A549 (cell line): ENCODE results near the gene DST. TPM values are rescaled to one million over a fixed set of nuclear protein-coding genes. Genes with fewer than 3 reads are reported as not detected.

Experiments
- ATAC-seq, 2 experiments: fragments of 200-7000 bp in 1 of 2; fragments of >200 bp in 1 of 2; cut with Nextera tagmentation in 1 of 2; cut with Tn5 transposase in 1 of 2; 3 replicates each; pipeline versions ENCODE4 v1.8.0 to v1.9.1; 2018 to 2020; ENCODE audit warnings: mild to moderate bottlenecking in 1 of 2, moderate library complexity in 1 of 2
- CTCF ChIA-PET: fragments of 300-600 bp; sonication (Branson Sonifier 250); formaldehyde crosslinking; extraction: SDS; loops from one replicate; lab custom pipeline; 2021; ENCODE audit warnings: antibody characterized with exemption, inconsistent platforms; lab: Yijun Ruan, JAX
- POLR2A ChIA-PET: fragments of 350-600 bp; formaldehyde crosslinking; extraction: SDS; loops from one replicate; lab custom pipeline; 2021; ENCODE audit warnings: antibody characterized with exemption, inconsistent platforms; lab: Yijun Ruan, JAX
- DNase-seq, 2 experiments: peaks; one replicate each; pipeline versions ENCODE4 v3.0.0 to v3.0.0-alpha.2; 2011 to 2016; ENCODE audit warnings: low read depth in 1 of 2, low spot score in 1 of 2
- FAIRE-seq: peaks from 2 replicates; lab custom pipeline; 2011; peaks lifted over from hg19 to GRCh38; lab: Jason Lieb, UNC
- H3K27ac ChIP-seq, 2 experiments: fragments of >200 bp; sonication (Bioruptor Twin); formaldehyde crosslinking; 3 replicates each; pipeline ENCODE4 v1.5.1; 2016 to 2017
- H3K4me1 ChIP-seq: fragments of >200 bp; sonication (Bioruptor Twin); formaldehyde crosslinking; 3 replicates; pipeline ENCODE4 v1.6.1; 2016
- H3K4me2 ChIP-seq: fragments of >200 bp; sonication (Bioruptor Twin); formaldehyde crosslinking; 3 replicates; pipeline ENCODE4 v1.6.1; 2016
- H3K4me3 ChIP-seq: fragments of >200 bp; sonication (Bioruptor Twin); formaldehyde crosslinking; 3 replicates; pipeline ENCODE4 v1.5.1; 2016
- H3K9me3 ChIP-seq: fragments of >200 bp; sonication (Bioruptor Twin); formaldehyde crosslinking; 3 replicates; pipeline ENCODE4 v1.6.1; 2016
- BCL3 ChIP-seq: fragments of >200 bp; sonication (Bioruptor Twin); formaldehyde crosslinking; IDR thresholded peaks from 3 replicates; pipeline ENCODE4 v1.6.1; 2016
- BHLHE40 ChIP-seq: IDR thresholded peaks from 2 replicates; pipeline ENCODE4 v1.6.1; 2012; ENCODE audit warnings: low read depth, low read length, inconsistent platforms
- CBX2 ChIP-seq: fragments of 200-600 bp; sonication (generic); IDR thresholded peaks from 2 replicates; pipeline ENCODE4 v1.6.1; 2016; ENCODE audit warnings: low read depth, mild to moderate bottlenecking, borderline replicate concordance
- CBX8 ChIP-seq: fragments of 200-600 bp; sonication (generic); IDR thresholded peaks from 2 replicates; pipeline ENCODE4 v1.6.1; 2016
- CEBPB ChIP-seq, 2 experiments: fragments of >200 bp in 1 of 2; sonication (Bioruptor Twin) in 1 of 2; formaldehyde crosslinking in 1 of 2; IDR thresholded peaks; 2 replicates each; pipeline ENCODE4 v1.6.1; 2012 to 2016
- CHD2 ChIP-seq: fragments of 150-350 bp; IDR thresholded peaks from 2 replicates; pipeline ENCODE4 v1.6.1; 2014; ENCODE audit warnings: low read length; ENCODE audit not compliant: partially characterized antibody
- FOXS1 ChIP-seq: fragments of 250-450 bp; sonication (Bioruptor Pico); IDR thresholded peaks from 2 replicates; pipeline ENCODE4 v1.5.0; 2020; ENCODE audit warnings: mild to moderate bottlenecking, moderate library complexity
- HDAC2 ChIP-seq: fragments of 200-600 bp; sonication (generic); IDR thresholded peaks from 2 replicates; pipeline ENCODE4 v1.6.1; 2016
- HOXB5 ChIP-seq: fragments of 250-450 bp; sonication (Bioruptor Pico); IDR thresholded peaks from 2 replicates; pipeline ENCODE4 v1.5.0; 2020; ENCODE audit warnings: mild to moderate bottlenecking, moderate library complexity
- KDM1A ChIP-seq: fragments of 200-600 bp; sonication (generic); IDR thresholded peaks from 2 replicates; pipeline ENCODE4 v1.6.1; 2016; ENCODE audit warnings: low read depth, mild to moderate bottlenecking
- MYC ChIP-seq: IDR thresholded peaks from 2 replicates; pipeline ENCODE4 v1.6.1; 2012; ENCODE audit warnings: mild to moderate bottlenecking, inconsistent platforms, low read length, improper control_type of control experiment, borderline replicate concordance
- NR3C1 ChIP-seq: fragments of >200 bp; sonication (Bioruptor Twin); formaldehyde crosslinking; IDR thresholded peaks from 3 replicates; pipeline ENCODE4 v1.6.1; 2017
- POLR2AphosphoS2 ChIP-seq: conservative IDR thresholded peaks from 2 replicates; pipeline ENCODE4 v1.6.1; 2012; ENCODE audit warnings: low read length, improper control_type of control experiment, inconsistent platforms
- RAD21 ChIP-seq, 2 experiments: fragments of >200 bp in 1 of 2; sonication (Bioruptor Twin) in 1 of 2; formaldehyde crosslinking in 1 of 2; IDR thresholded peaks in 1 of 2; conservative IDR thresholded peaks in 1 of 2; 2 replicates in 1 of 2; 3 replicates in 1 of 2; pipeline ENCODE4 v1.6.1; 2012 to 2018; ENCODE audit warnings: inconsistent platforms in 1 of 2
- RARB ChIP-seq: fragments of 250-450 bp; sonication (Bioruptor Pico); IDR thresholded peaks from 2 replicates; pipeline ENCODE4 v1.8.0; 2021; ENCODE audit warnings: mild to moderate bottlenecking, moderate library complexity
- RCOR1 ChIP-seq: fragments of 150-350 bp; IDR thresholded peaks from 2 replicates; pipeline ENCODE4 v1.6.1; 2014; ENCODE audit warnings: antibody characterized with exemption, low read length, low read depth
- RFX5 ChIP-seq: fragments of 450-650 bp; IDR thresholded peaks from 2 replicates; pipeline ENCODE4 v1.7.1; 2014; ENCODE audit warnings: antibody characterized with exemption, mild to moderate bottlenecking, moderate library complexity
- RNF2 ChIP-seq: fragments of 200-600 bp; sonication (generic); IDR thresholded peaks from 2 replicates; pipeline ENCODE4 v1.6.1; 2016; ENCODE audit warnings: low read depth, mild to moderate bottlenecking, antibody characterized with exemption, moderate library complexity, borderline replicate concordance
- SMC3 ChIP-seq: fragments of >200 bp; sonication (Bioruptor Twin); formaldehyde crosslinking; IDR thresholded peaks from 3 replicates; pipeline ENCODE4 v1.6.1; 2018; ENCODE audit warnings: inconsistent platforms
- SREBF2 ChIP-seq: fragments of 450-650 bp; IDR thresholded peaks from 2 replicates; pipeline ENCODE4 v1.6.1; 2014; ENCODE audit warnings: mild to moderate bottlenecking, moderate library complexity
- WGBS: methylation state at CpG from one replicate; pipeline ENCODE4 v1.1.6; 2017; ENCODE audit errors: missing lambda C conversion rate; 5-methylcytosine and 5-hydroxymethylcytosine counted together
- polyA plus RNA-seq, 4 experiments: library from polyadenylated mRNA; depleted of rRNA in 3 of 4; stranded (reverse); fragments of >200 nt; fragmentation: RNase III in 1 of 4; extraction: RNeasy Plus Mini Kit Qiagen cat#74134 plus additional on column Dnase treatment in 1 of 4; gene quantifications; 2 replicates in 3 of 4; 3 replicates in 1 of 4; pipeline ENCODE4 v1.2.3, GENCODE V29; 2011 to 2017
- TF ChIP-seq, protein P1 (sequence below): fragments of 450-650 bp; IDR thresholded peaks from 2 replicates; pipeline ENCODE4 v1.6.1; 2014; ENCODE audit warnings: antibody characterized with exemption

DST gene
- polyA plus RNA-seq, 2 of the 4 experiments (the other 2 are of a cell fraction): 32.4 to 99.0 TPM

DNA sequence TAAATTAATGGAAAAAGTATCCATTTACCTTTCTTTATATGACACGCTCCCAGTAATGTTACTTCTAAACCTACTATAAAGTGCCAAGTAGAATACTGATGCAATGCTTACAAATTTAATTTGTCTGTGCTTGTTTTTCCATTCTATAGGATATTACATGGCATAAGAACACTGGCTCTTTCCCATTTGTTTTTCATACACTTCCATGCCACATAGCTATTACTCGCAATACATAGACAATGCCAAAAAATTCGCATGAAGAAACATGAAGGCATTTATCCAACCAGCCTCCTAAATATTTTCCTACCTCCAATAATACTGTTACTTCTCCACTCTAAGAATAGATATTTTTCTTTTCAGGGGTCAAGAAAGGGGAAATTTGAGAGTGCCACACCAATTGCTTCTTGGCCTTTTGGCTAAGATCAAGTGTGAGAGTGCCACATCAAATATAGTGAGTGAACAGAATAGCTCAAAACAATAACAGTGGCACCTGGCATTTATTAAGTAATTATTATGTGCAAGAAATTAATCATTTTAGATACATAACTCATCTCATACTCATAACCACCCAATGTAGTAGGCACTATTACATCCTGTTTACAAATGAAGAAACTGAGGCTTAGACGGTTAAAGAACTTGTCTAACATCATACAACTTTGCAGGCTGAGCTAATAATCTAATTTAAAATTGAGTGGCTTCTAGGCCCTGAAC lies 845 bp upstream of the DST start:
- Histone ChIP-seq H3K27ac (peak overlapping the region; percentile 73 to 81), H3K4me2 (peak overlapping the region; percentile 88), H3K4me1 (peaks cover 65% of the 10 kb centered on the region), H3K9me3 (no peaks in the 10 kb centered on the region), H3K4me3 (no peak overlapping the region)
- POLR2A ChIA-PET: interaction anchor here (1.0 to 1.5 kb wide), 3 partner anchors 10 to 47 kb away, joined by 3 to 4 read pairs (median 4); no protein-coding TSS in a partner anchor
- CTCF ChIA-PET: interaction anchor here (0.7 to 2.5 kb wide), 9 partner anchors 12 to 579 kb away, joined by 3 to 11 read pairs (median 3); partner anchors contain the start of gene RAB23
- 58% methylated on average over 4 of the region's 4 CpGs for WGBS
- no peak for TF ChIP-seq NR3C1
- no peak for TF ChIP-seq HOXB5
- TF ChIP-seq RFX5: no peak
- no peak for TF ChIP-seq CHD2
- TF ChIP-seq SMC3: no peak
- no peak for TF ChIP-seq POLR2AphosphoS2
- TF ChIP-seq RARB (CRISPR knock-in tag): no peak
- TF ChIP-seq KDM1A: no peak
- TF ChIP-seq CEBPB (IDR thresholded peaks at IDR 0.05): no peak
- TF ChIP-seq, protein P1, sequence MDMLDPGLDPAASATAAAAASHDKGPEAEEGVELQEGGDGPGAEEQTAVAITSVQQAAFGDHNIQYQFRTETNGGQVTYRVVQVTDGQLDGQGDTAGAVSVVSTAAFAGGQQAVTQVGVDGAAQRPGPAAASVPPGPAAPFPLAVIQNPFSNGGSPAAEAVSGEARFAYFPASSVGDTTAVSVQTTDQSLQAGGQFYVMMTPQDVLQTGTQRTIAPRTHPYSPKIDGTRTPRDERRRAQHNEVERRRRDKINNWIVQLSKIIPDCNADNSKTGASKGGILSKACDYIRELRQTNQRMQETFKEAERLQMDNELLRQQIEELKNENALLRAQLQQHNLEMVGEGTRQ: no peak
- no peak for TF ChIP-seq SREBF2
- no peak for TF ChIP-seq RCOR1
- no peak for TF ChIP-seq HDAC2
- TF ChIP-seq MYC: no peak
- no peak for TF ChIP-seq BHLHE40
- TF ChIP-seq CBX2: no peak
- TF ChIP-seq, all 56 proteins: peak for 0
- ATAC-seq (no peak; a peak in 1 of 6 replicates), DNase-seq (no peak), FAIRE-seq (no peak)

- DNase-seq: no peak
- TF ChIP-seq RNF2: no peak
- TF ChIP-seq, all 56 proteins: peak for 0
- H3K27ac ChIP-seq: 0 out of 6 replicates have a peak overlapping the region, but pooled peaks of 1 of the 2 experiments have one; percentile 28
- POLR2A ChIA-PET: no interaction called here
- peaks cover 73% of the 10 kb centered on the region for H3K4me1 ChIP-seq
- FAIRE-seq: no peak
- WGBS: 89% methylated on average over 4 of the region's 4 CpGs
- H3K4me2 ChIP-seq: peak overlapping the region; percentile 88
- ATAC-seq: no peak
- CTCF ChIA-PET: interaction anchor here (3.2 kb wide), 1 partner anchor 58 kb away, joined by 24 read pairs; no protein-coding TSS in a partner anchor
- peak overlapping the region; percentile 15; the same call in 1 of the 3 replicates for H3K4me3 ChIP-seq
- H3K9me3 ChIP-seq: no peaks in the 10 kb centered on the region
Observed at GRCh38 chr6:56640374-56640773, 2.3 kb downstream of the DST start.

DNA sequence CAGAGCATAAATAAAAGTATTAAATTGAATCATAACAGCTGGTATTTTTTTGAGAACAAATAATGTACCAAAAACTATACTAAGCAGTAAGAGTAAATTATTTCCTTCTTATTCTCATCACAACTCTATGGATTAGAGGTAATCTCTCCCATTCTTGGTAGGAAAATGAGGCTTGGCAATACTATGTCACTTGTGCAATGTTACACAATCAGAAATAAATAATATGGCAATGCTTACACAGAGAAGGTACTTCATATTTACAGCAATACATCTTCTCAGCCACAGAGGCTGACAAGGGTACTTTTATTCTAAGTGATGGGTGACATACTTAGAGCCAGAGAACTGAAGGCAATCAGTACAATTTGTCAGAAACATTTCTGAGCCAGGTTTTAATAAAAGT lies 3.9 kb downstream of the DST start:
- 0 out of 6 replicates have a peak overlapping the region, but pooled peaks of 1 of the 2 experiments have one; percentile 35 for H3K27ac ChIP-seq
- peaks cover 64% of the 10 kb centered on the region for H3K4me1 ChIP-seq
- FAIRE-seq (no peak), ATAC-seq (no peak), DNase-seq (no peak)
- no peaks in the 10 kb centered on the region for H3K9me3 ChIP-seq
- H3K4me3 ChIP-seq: no peak overlapping the region
- TF ChIP-seq FOXS1 (CRISPR knock-in tag) (no peak), BCL3 (no peak), CBX8 (no peak), CEBPB (IDR thresholded peaks at IDR 0.05) (peak in 1 of 2 experiments; percentile 59; a peak in 2 of 4 replicates), RAD21 (conservative IDR thresholded peaks at IDR 0.05 in 1 of 2, IDR thresholded peaks at IDR 0.05 in 1 of 2) (no peak)
- peak overlapping the region; percentile 61 for H3K4me2 ChIP-seq
- ChIA-PET CTCF (interaction anchor here (1.2 to 3.2 kb wide), 5 partner anchors 12 to 119 kb away, joined by 3 to 24 read pairs (median 13); no protein-coding TSS in a partner anchor), POLR2A (no interaction called here)
